H9 (cell line): ENCODE results near the gene TNPO3. TPM values are rescaled to one million over a fixed set of nuclear protein-coding genes. Genes with fewer than 3 reads are reported as not detected.
A peak's percentile ranks its signal among the peaks of the same experiment; 100 is the strongest.

Experiments
- DNase-seq: peaks from one replicate; pipeline ENCODE4 v3.0.0-alpha.2; 2017
- H2AFZ ChIP-seq: one replicate; pipeline ENCODE4 v1.6.1; 2013; ENCODE audit warnings: mild to moderate bottlenecking, low read length, control low read depth, moderate library complexity
- H2AK5ac ChIP-seq: 2 replicates; pipeline ENCODE4 v1.6.1; 2013; ENCODE audit warnings: low read length, control low read depth, mixed read lengths; ENCODE audit not compliant: insufficient read length
- H2BK120ac ChIP-seq: one replicate; pipeline ENCODE4 v1.6.1; 2013; ENCODE audit warnings: low read depth, mild to moderate bottlenecking, low read length, control low read depth, inconsistent platforms; ENCODE audit not compliant: poor library complexity, severe bottlenecking
- H2BK12ac ChIP-seq: 2 replicates; pipeline ENCODE4 v1.6.1; 2013; ENCODE audit warnings: low read length, control low read depth, mixed read lengths, low read depth; ENCODE audit not compliant: insufficient read length
- H2BK15ac ChIP-seq: 2 replicates; pipeline ENCODE4 v1.6.1; 2013; ENCODE audit warnings: low read depth, low read length, control low read depth
- H2BK20ac ChIP-seq: one replicate; pipeline ENCODE4 v1.6.1; 2013; ENCODE audit warnings: low read depth, mild to moderate bottlenecking, low read length, control low read depth, inconsistent platforms; ENCODE audit not compliant: poor library complexity, severe bottlenecking
- H2BK5ac ChIP-seq: 2 replicates; pipeline ENCODE4 v1.6.1; 2013; ENCODE audit warnings: low read length, control low read depth, mixed read lengths; ENCODE audit not compliant: insufficient read length
- H3K14ac ChIP-seq: 2 replicates; pipeline ENCODE4 v1.6.1; 2013; ENCODE audit warnings: low read length, control low read depth; ENCODE audit not compliant: insufficient read depth
- H3K18ac ChIP-seq: 2 replicates; pipeline ENCODE4 v1.6.1; 2013; ENCODE audit warnings: low read depth, mild to moderate bottlenecking, mixed read lengths, low read length, control low read depth; ENCODE audit not compliant: insufficient read length
- H3K23ac ChIP-seq: 2 replicates; pipeline ENCODE4 v1.6.1; 2013; ENCODE audit warnings: low read length, control low read depth, mixed read lengths, low read depth; ENCODE audit not compliant: insufficient read length
- H3K23me2 ChIP-seq: 2 replicates; pipeline ENCODE4 v1.6.1; 2013; ENCODE audit warnings: low read depth, mild to moderate bottlenecking, mixed read lengths, low read length, control low read depth; ENCODE audit not compliant: insufficient read length, poor library complexity, severe bottlenecking
- H3K27ac ChIP-seq: 2 replicates; pipeline ENCODE4 v1.5.1; 2013; ENCODE audit warnings: low read length, control low read depth, mixed read lengths, low read depth; ENCODE audit not compliant: insufficient read length
- H3K27me3 ChIP-seq: 2 replicates; pipeline ENCODE4 v1.6.1; 2013; ENCODE audit warnings: low read length, control low read depth, inconsistent platforms; ENCODE audit not compliant: insufficient read depth
- H3K4ac ChIP-seq: 2 replicates; pipeline ENCODE4 v1.6.1; 2013; ENCODE audit warnings: low read depth, mild to moderate bottlenecking, control low read depth, inconsistent platforms, low read length, moderate library complexity
- H3K4me1 ChIP-seq: 2 replicates; pipeline ENCODE4 v1.6.1; 2013; ENCODE audit warnings: low read length, control low read depth, inconsistent platforms; ENCODE audit not compliant: insufficient read depth
- H3K4me2 ChIP-seq: 2 replicates; pipeline ENCODE4 v1.6.1; 2013; ENCODE audit warnings: low read length, control low read depth, mixed read lengths; ENCODE audit not compliant: insufficient read length, insufficient read depth
- H3K56ac ChIP-seq: 2 replicates; pipeline ENCODE4 v1.6.1; 2013; ENCODE audit warnings: low read depth, mild to moderate bottlenecking, mixed read lengths, low read length, control low read depth; ENCODE audit not compliant: insufficient read length
- H3K79me1 ChIP-seq: 2 replicates; pipeline ENCODE4 v1.6.1; 2013; ENCODE audit warnings: low read depth, mild to moderate bottlenecking, moderate library complexity, low read length, control low read depth, inconsistent platforms; ENCODE audit not compliant: insufficient read depth, poor library complexity, severe bottlenecking
- H3K79me2 ChIP-seq: 2 replicates; pipeline ENCODE4 v1.6.1; 2013; ENCODE audit warnings: low read length, control low read depth, inconsistent platforms; ENCODE audit not compliant: insufficient read depth
- H3K9ac ChIP-seq: 2 replicates; pipeline ENCODE4 v1.6.1; 2013; ENCODE audit warnings: low read length, control low read depth, mixed read lengths; ENCODE audit not compliant: insufficient read length; ENCODE audit errors: extremely low read depth
- H3K9me3 ChIP-seq: one replicate; pipeline ENCODE4 v1.6.1; 2013; ENCODE audit warnings: low read depth, low read length, inconsistent platforms; ENCODE audit not compliant: control insufficient read depth
- H3T11ph ChIP-seq: one replicate; pipeline ENCODE4 v1.6.1; 2013; ENCODE audit warnings: mild to moderate bottlenecking, low read length, control low read depth, inconsistent platforms
- H4K20me1 ChIP-seq: one replicate; pipeline ENCODE4 v1.6.1; 2013; ENCODE audit not compliant: control insufficient read depth, insufficient read length, insufficient read depth
- H4K5ac ChIP-seq: 2 replicates; pipeline ENCODE4 v1.6.1; 2013; ENCODE audit warnings: low read depth, mild to moderate bottlenecking, mixed read lengths, low read length, control low read depth; ENCODE audit not compliant: insufficient read length
- H4K8ac ChIP-seq: replicated peaks from 2 replicates; pipeline ENCODE4 v1.6.1; 2013; ENCODE audit warnings: low read length, control low read depth, mixed read lengths, low read depth; ENCODE audit not compliant: insufficient read length
- H4K91ac ChIP-seq: 2 replicates; pipeline ENCODE4 v1.6.1; 2013; ENCODE audit warnings: low read depth, mild to moderate bottlenecking, moderate library complexity, mixed read lengths, low read length, control low read depth; ENCODE audit not compliant: insufficient read length
- H3K27ac Mint-ChIP-seq, 3 experiments: 2 replicates in 2 of 3; 3 replicates in 1 of 3; pipeline ENCODE4 v1.8.0; 2020 to 2021; ENCODE audit warnings: mixed read lengths in 3 of 3, mild to moderate bottlenecking in 1 of 3, moderate library complexity in 1 of 3
- H3K27me3 Mint-ChIP-seq: 2 replicates; pipeline ENCODE4 v1.8.0; 2021; ENCODE audit warnings: low read depth, mild to moderate bottlenecking, moderate library complexity, mixed read lengths
- H3K36me3 Mint-ChIP-seq, 3 experiments: 2 replicates in 2 of 3; 3 replicates in 1 of 3; pipeline ENCODE4 v1.8.0; 2020 to 2021; ENCODE audit warnings: low read depth in 3 of 3, mixed read lengths in 3 of 3; ENCODE audit not compliant: insufficient read depth in 1 of 3
- H3K4me1 Mint-ChIP-seq, 2 experiments: 2 replicates each; pipeline ENCODE4 v1.8.0; 2020; ENCODE audit warnings: mixed read lengths in 2 of 2
- H3K4me3 Mint-ChIP-seq, 2 experiments: 2 replicates in 1 of 2; 3 replicates in 1 of 2; pipeline ENCODE4 v1.8.0; 2020 to 2021; ENCODE audit warnings: mild to moderate bottlenecking in 2 of 2, mixed read lengths in 2 of 2, moderate library complexity in 1 of 2
- H3K9me3 Mint-ChIP-seq, 2 experiments: 2 replicates in 1 of 2; 3 replicates in 1 of 2; pipeline ENCODE4 v1.8.0; 2020; ENCODE audit warnings: mild to moderate bottlenecking in 2 of 2, mixed read lengths in 2 of 2, moderate library complexity in 1 of 2
- CTCF ChIP-seq: fragments of 200-600 bp; sonication (generic); conservative IDR thresholded peaks from 3 replicates; pipeline ENCODE4 v1.8.0; 2021; ENCODE audit warnings: antibody characterized with exemption, mild to moderate bottlenecking
- WGBS: extraction: QIAGEN DNeasy Blood & Tissue Kit; methylation state at CpG from one replicate; pipeline ENCODE4 v1.1.7; 2013; ENCODE audit warnings: missing lambda C conversion rate, low lambda C conversion rate, mixed read lengths; ENCODE audit not compliant: insufficient read length; ENCODE audit errors: extremely low coverage; 5-methylcytosine and 5-hydroxymethylcytosine counted together
- total RNA-seq: library from RNA; stranded (reverse); gene quantifications from 2 replicates; pipeline ENCODE4 v1.2.1, GENCODE V29; 2021

TNPO3 gene
- total RNA-seq, 1 experiment from 2014 or later = 90.1 TPM

- H3K4me2 ChIP-seq = no peak overlapping the region
- H3K79me1 ChIP-seq = no peaks in the 10 kb centered on the region
- H2AK5ac ChIP-seq = no peak overlapping the region
- H3K56ac ChIP-seq = no peak overlapping the region
- Mint-ChIP-seq H3K36me3 (peaks cover 10 to 21% (median 15%) of the 10 kb centered on the region in 3 experiments; a peak in 6 of 7 replicates), H3K9me3 (peaks cover 0 to 7% of the 10 kb centered on the region in 2 experiments; a peak in 2 of 5 replicates), H3K27ac (no peak overlapping the region), H3K4me3 (no peak overlapping the region), H3K27me3 (peaks cover 11% of the 10 kb centered on the region), H3K4me1 (peaks cover 10 to 11% of the 10 kb centered on the region in 2 experiments)
- no peaks in the 10 kb centered on the region for H3K79me2 ChIP-seq
- H3K14ac ChIP-seq = no peak overlapping the region
- no peaks in the 10 kb centered on the region for H3K9me3 ChIP-seq
- H4K20me1 ChIP-seq = no peaks in the 10 kb centered on the region
- H2BK5ac ChIP-seq = no peak overlapping the region
- TF ChIP-seq CTCF = peak; percentile 77
- H3K4me1 ChIP-seq = peaks cover 3% of the 10 kb centered on the region; the same call in 1 of the 2 replicates
- H3T11ph ChIP-seq = no peak overlapping the region
- no peak overlapping the region for H3K9ac ChIP-seq
- H4K8ac ChIP-seq = no peak overlapping the region
- peak; percentile 49 for DNase-seq
- H3K23me2 ChIP-seq = peaks cover 4% of the 10 kb centered on the region
- H2BK120ac ChIP-seq = no peak overlapping the region
- WGBS = no CpG with 5 or more reads among the region's 8 CpGs
- H4K5ac ChIP-seq = no peak overlapping the region
- H3K18ac ChIP-seq = no peak overlapping the region
- no peak overlapping the region for H3K4ac ChIP-seq
- H3K23ac ChIP-seq = no peak overlapping the region
- no peaks in the 10 kb centered on the region for H3K27me3 ChIP-seq
- H2BK12ac ChIP-seq = no peak overlapping the region
- no peak overlapping the region for H2BK15ac ChIP-seq
- H2BK20ac ChIP-seq = no peak overlapping the region
- H2AFZ ChIP-seq = no peak overlapping the region
- H3K27ac ChIP-seq = no peak overlapping the region
- no peak overlapping the region for H4K91ac ChIP-seq
Measured at GRCh38 chr7:128904381-128905197, 150.3 kb downstream of the TNPO3 start.

Other genes with a start within 250 kb of the TNPO3 start
- gene FLNC, start 224.7 kb downstream of the TNPO3 start, total RNA-seq = 12.2 and 12.5 TPM in 2 replicates
- 115 and 117 TPM in 2 replicates for gene ATP6V1F, start 192.3 kb downstream of the TNPO3 start, total RNA-seq
- 4.8 and 5.3 TPM in 2 replicates for gene KCP, start 144.4 kb downstream of the TNPO3 start, total RNA-seq
- gene IRF5, start 117.2 kb downstream of the TNPO3 start, total RNA-seq = 0.70 and 0.74 TPM in 2 replicates
- gene TSPAN33, start 89.6 kb upstream of the TNPO3 start, total RNA-seq = 34.7 and 36.7 TPM in 2 replicates
- gene SMO, start 133.5 kb upstream of the TNPO3 start, total RNA-seq = 66.8 and 70.0 TPM in 2 replicates
- 23.2 and 26.0 TPM in 2 replicates for gene AHCYL2, start 169.9 kb upstream of the TNPO3 start, total RNA-seq